Fibroblast of lung (primary cell): Measurements from ENCODE around the gene PALLD. TPM values are rescaled to one million over a fixed set of nuclear protein-coding genes. Genes with fewer than 3 reads are reported as not detected.

Experiments
- DNase-seq, 2 donors: peaks; one replicate each; pipeline versions ENCODE4 v3.0.0 to v3.0.0-alpha.2; 2010; ENCODE audit warnings: low read depth in 2 of 2
- H2AFZ ChIP-seq: 2 replicates; pipeline ENCODE4 v1.5.1; 2012; ENCODE audit warnings: low read length, control low read depth, inconsistent platforms
- H3K27ac ChIP-seq: 2 replicates; pipeline ENCODE4 v1.5.1; 2011; ENCODE audit warnings: low read length, control low read depth; ENCODE audit not compliant: insufficient read depth
- H3K27me3 ChIP-seq: 2 replicates; pipeline ENCODE4 v1.5.1; 2011; ENCODE audit warnings: mild to moderate bottlenecking, low read length; ENCODE audit not compliant: control insufficient read depth, insufficient read depth
- H3K36me3 ChIP-seq: 2 replicates; pipeline ENCODE4 v1.5.1; 2011; ENCODE audit warnings: low read length; ENCODE audit not compliant: control insufficient read depth, insufficient read depth
- H3K4me1 ChIP-seq: 2 replicates; pipeline ENCODE4 v1.5.1; 2011; ENCODE audit warnings: low read length; ENCODE audit not compliant: control insufficient read depth, insufficient read depth; ENCODE audit errors: extremely low read depth
- H3K4me2 ChIP-seq: 2 replicates; pipeline ENCODE4 v1.5.1; 2011; ENCODE audit warnings: low read length, control low read depth; ENCODE audit not compliant: insufficient read depth; ENCODE audit errors: extremely low read depth
- H3K4me3 ChIP-seq, 4 experiments: fragments of 200-600 bp in 1 of 4; sonication (generic) in 1 of 4; replicated peaks in 1 of 4; 2 replicates each; pipeline ENCODE4 v1.5.1; 2011 to 2016; ENCODE audit warnings: low read length in 4 of 4, low read depth in 3 of 4, mild to moderate bottlenecking in 3 of 4, control low read depth in 2 of 4, inconsistent platforms in 1 of 4, mixed read lengths in 1 of 4; ENCODE audit not compliant: insufficient read depth in 1 of 4; ENCODE audit errors: control extremely low read depth in 1 of 4
- H3K79me2 ChIP-seq: 2 replicates; pipeline ENCODE4 v1.5.1; 2012; ENCODE audit warnings: mild to moderate bottlenecking, low read length, inconsistent platforms; ENCODE audit not compliant: control insufficient read depth, insufficient read depth
- H3K9ac ChIP-seq: 2 replicates; pipeline ENCODE4 v1.5.1; 2011; ENCODE audit warnings: mild to moderate bottlenecking, low read length, control low read depth; ENCODE audit not compliant: insufficient read depth
- H3K9me3 ChIP-seq: 2 replicates; pipeline ENCODE4 v1.5.1; 2012; ENCODE audit warnings: low read depth, low read length; ENCODE audit not compliant: control insufficient read depth, insufficient read depth
- H4K20me1 ChIP-seq: 2 replicates; pipeline ENCODE4 v1.5.1; 2011; ENCODE audit warnings: low read length; ENCODE audit not compliant: control insufficient read depth, insufficient read depth; ENCODE audit errors: extremely low read depth
- CTCF ChIP-seq, 2 donors: IDR thresholded peaks in 1 of 2; conservative IDR thresholded peaks in 1 of 2; 1 replicate in 1 of 2; 2 replicates in 1 of 2; pipeline ENCODE4 v1.5.1; 2011 to 2012; ENCODE audit warnings: low read length in 2 of 2, control low read depth in 1 of 2, inconsistent platforms in 1 of 2, low read depth in 1 of 2, mild to moderate bottlenecking in 1 of 2
- EZH2 ChIP-seq: IDR thresholded peaks from 2 replicates; pipeline ENCODE4 v1.5.1; 2012; ENCODE audit warnings: low read length, control low read depth, mild to moderate bottlenecking; ENCODE audit errors: missing control alignments
- polyA plus RNA-seq, 2 donors: library from polyadenylated mRNA; depleted of rRNA in 1 of 2; stranded (reverse) in 1 of 2; unstranded in 1 of 2; fragments of >200 nt; gene quantifications; 2 replicates each; pipeline ENCODE4 v1.2.1, GENCODE V29; 2011 to 2012; ENCODE audit warnings: missing spikeins in 1 of 2
- total RNA-seq: library from RNA; depleted of rRNA; stranded (reverse); fragments of >200 nt; gene quantifications from 2 replicates; pipeline ENCODE4 v1.2.1, GENCODE V29; 2014

Gene PALLD
- total and polyA plus RNA-seq, 2 donors (not counting 1 experiment from before 2014, with no cell fraction given): 200 to 205 TPM

- Histone ChIP-seq H3K4me2 (no peak overlapping the region), H3K27ac (no peak overlapping the region), H4K20me1 (no peaks in the 10 kb centered on the region), H3K4me3 (no peak overlapping the region), H3K36me3 (no peaks in the 10 kb centered on the region), H3K9ac (no peak overlapping the region), H3K27me3 (no peaks in the 10 kb centered on the region), H3K79me2 (no peaks in the 10 kb centered on the region), H3K4me1 (no peaks in the 10 kb centered on the region), H2AFZ (no peak overlapping the region), H3K9me3 (no peaks in the 10 kb centered on the region)
- no peak for DNase-seq
- no peak for TF ChIP-seq EZH2
- no peak for TF ChIP-seq CTCF (conservative IDR thresholded peaks at IDR 0.05 in 1 of 2, IDR thresholded peaks at IDR 0.05 in 1 of 2; ENCODE audit: low read depth in 1 of 2, low read length in 2 of 2)
These were observed 6.0 kb downstream of the PALLD start for GRCh38 chr4:168502861-168503260.

GRCh38 chr4:168503652-168504362 lies 7.0 kb downstream of the PALLD start:
- no peak for TF ChIP-seq CTCF (conservative IDR thresholded peaks at IDR 0.05 in 1 of 2, IDR thresholded peaks at IDR 0.05 in 1 of 2; ENCODE audit: low read depth in 1 of 2, low read length in 2 of 2)
- TF ChIP-seq EZH2: no peak
- Histone ChIP-seq H3K9me3 (no peaks in the 10 kb centered on the region), H3K4me1 (no peaks in the 10 kb centered on the region), H4K20me1 (no peaks in the 10 kb centered on the region), H3K4me3 (no peak overlapping the region), H3K79me2 (no peaks in the 10 kb centered on the region), H3K27me3 (no peaks in the 10 kb centered on the region), H2AFZ (no peak overlapping the region), H3K9ac (no peak overlapping the region), H3K36me3 (no peaks in the 10 kb centered on the region), H3K4me2 (no peak overlapping the region), H3K27ac (no peak overlapping the region)
- no peak for DNase-seq

- Histone ChIP-seq H3K27ac (no peak overlapping the region), H4K20me1 (no peaks in the 10 kb centered on the region), H3K9me3 (no peaks in the 10 kb centered on the region), H3K9ac (no peak overlapping the region), H2AFZ (no peak overlapping the region), H3K27me3 (no peaks in the 10 kb centered on the region), H3K4me1 (no peaks in the 10 kb centered on the region), H3K4me2 (no peak overlapping the region), H3K4me3 (no peak overlapping the region), H3K36me3 (no peaks in the 10 kb centered on the region), H3K79me2 (no peaks in the 10 kb centered on the region)
- TF ChIP-seq CTCF (conservative IDR thresholded peaks at IDR 0.05 in 1 of 2, IDR thresholded peaks at IDR 0.05 in 1 of 2; ENCODE audit: low read depth in 1 of 2, low read length in 2 of 2): no peak
- TF ChIP-seq EZH2: no peak
- no peak for DNase-seq
These were observed 7.7 kb downstream of the PALLD start for GRCh38 chr4:168504526-168504925.
